GM06990 (cell line): ENCODE data around the gene PSAP.

Experiments
- DNase-seq: peaks from one replicate; pipeline ENCODE4 v3.0.0-alpha.2; 2011; ENCODE audit not compliant: insufficient read length; ENCODE audit errors: extremely low read depth
- H3K27me3 ChIP-seq: replicated peaks from 2 replicates; pipeline ENCODE4 v1.6.0; 2011; ENCODE audit warnings: low read length; ENCODE audit not compliant: control insufficient read depth, insufficient read depth
- H3K36me3 ChIP-seq: 2 replicates; pipeline ENCODE4 v1.5.1; 2011; ENCODE audit warnings: low read length; ENCODE audit not compliant: control insufficient read depth, insufficient read depth
- H3K4me3 ChIP-seq: replicated peaks from 2 replicates; pipeline ENCODE4 v1.5.1; 2011; ENCODE audit warnings: low read depth, mild to moderate bottlenecking, control low read depth, low read length
- TF ChIP-seq, protein P1 (sequence below): IDR thresholded peaks from 2 replicates; pipeline ENCODE4 v1.5.1; 2011; ENCODE audit warnings: low read length, control low read depth, mild to moderate bottlenecking, inconsistent platforms; ENCODE audit not compliant: insufficient read depth, poor library complexity, severe bottlenecking

Gene PSAP

GRCh38 chr10:71812913-71813590, 38.0 kb downstream of the PSAP start:
- Histone ChIP-seq H3K4me3 (no peak overlapping the region), H3K36me3 (peaks cover 22% of the 10 kb centered on the region), H3K27me3 (no peaks in the 10 kb centered on the region)
- TF ChIP-seq, protein P1, sequence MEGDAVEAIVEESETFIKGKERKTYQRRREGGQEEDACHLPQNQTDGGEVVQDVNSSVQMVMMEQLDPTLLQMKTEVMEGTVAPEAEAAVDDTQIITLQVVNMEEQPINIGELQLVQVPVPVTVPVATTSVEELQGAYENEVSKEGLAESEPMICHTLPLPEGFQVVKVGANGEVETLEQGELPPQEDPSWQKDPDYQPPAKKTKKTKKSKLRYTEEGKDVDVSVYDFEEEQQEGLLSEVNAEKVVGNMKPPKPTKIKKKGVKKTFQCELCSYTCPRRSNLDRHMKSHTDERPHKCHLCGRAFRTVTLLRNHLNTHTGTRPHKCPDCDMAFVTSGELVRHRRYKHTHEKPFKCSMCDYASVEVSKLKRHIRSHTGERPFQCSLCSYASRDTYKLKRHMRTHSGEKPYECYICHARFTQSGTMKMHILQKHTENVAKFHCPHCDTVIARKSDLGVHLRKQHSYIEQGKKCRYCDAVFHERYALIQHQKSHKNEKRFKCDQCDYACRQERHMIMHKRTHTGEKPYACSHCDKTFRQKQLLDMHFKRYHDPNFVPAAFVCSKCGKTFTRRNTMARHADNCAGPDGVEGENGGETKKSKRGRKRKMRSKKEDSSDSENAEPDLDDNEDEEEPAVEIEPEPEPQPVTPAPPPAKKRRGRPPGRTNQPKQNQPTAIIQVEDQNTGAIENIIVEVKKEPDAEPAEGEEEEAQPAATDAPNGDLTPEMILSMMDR: no peak
- DNase-seq: no peak

DNA sequence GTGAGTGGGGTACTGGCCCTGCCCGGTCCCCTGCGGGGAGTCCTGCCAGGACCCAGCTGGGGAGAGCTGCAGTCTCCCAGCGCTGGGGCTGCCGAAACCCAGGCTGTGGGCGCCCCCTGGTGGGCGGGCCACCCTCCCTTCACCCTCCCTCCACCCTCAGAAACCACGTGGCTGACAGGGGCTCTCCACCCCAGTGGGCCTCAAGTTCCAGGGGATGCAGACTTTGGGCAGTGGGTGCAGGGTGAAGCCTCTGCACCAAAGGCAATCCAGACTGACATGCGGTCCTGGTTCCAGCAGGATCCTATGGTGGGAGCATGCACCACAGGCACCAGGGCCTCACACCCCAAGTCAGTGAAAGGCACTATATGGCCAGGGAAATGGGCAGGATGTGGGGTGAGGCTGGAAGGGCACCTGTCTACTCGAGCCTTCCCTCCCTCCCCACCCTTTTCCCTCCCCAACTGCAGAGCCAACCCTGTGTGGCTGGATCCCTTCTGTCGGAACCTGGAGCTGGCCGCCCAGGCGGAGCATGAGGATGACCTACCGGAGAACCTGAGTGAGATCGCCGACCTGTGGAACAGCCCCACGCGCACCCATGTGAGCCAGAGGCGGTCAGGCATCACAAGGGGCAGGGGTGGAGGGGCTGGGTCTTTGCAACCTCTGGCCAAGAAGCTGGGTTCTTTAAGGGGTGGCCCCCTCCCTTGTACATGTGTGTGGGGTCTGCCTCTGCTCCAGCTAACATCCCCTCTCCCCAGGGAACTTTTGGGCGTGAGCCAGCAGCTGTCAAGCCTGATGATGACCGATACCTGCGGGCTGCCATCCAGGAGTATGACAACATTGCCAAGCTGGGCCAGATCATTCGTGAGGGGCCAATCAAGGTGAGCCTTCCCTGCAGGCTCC, 38.8 kb downstream of the PSAP start:
- TF ChIP-seq, protein P1: peak; percentile 91
- H3K4me3 ChIP-seq: no peak overlapping the region
- peak; percentile 81 for DNase-seq
- H3K27me3 ChIP-seq: no peaks in the 10 kb centered on the region
- H3K36me3 ChIP-seq: peaks cover 17% of the 10 kb centered on the region

- Histone ChIP-seq H3K4me3 (no peak overlapping the region), H3K27me3 (no peaks in the 10 kb centered on the region), H3K36me3 (peaks cover 10% of the 10 kb centered on the region)
- no peak for DNase-seq
- TF ChIP-seq, protein P1: no peak
These were observed 39.7 kb downstream of the PSAP start for GRCh38 chr10:71811351-71811750.

DNA sequence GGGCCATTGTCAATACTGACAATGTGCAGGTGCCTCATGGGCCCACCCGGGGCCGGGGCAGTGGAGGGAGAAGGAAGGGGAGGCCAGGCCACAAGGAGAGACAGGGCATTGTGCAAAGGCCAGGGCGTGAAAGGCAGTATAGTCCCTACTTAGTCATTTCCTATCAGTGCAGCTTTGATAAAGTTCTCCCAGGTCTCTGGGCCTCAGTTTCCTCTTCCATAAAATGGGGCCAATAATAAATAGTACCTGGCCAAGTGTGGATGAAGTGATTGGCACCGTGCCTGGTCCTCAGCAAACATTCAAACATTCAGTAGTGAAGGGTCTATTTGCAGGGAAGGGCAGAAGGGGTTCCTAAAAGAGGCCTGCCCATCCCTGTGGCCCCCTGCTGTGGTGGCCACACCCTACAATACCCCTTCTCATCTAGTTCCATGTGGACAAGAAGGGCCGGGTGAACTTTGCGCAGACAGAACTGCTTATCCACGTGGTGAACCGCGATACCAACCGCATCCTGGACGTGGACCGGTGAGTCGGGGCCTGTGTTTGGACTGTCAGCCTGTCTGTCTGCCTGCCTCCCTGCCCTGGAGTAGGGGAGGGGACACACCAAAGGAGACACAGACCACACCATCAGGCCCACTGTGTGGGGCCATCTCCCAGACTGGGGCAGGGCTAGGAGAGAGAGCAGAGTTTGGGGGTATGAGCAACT, 40.9 kb downstream of the PSAP start:
- no peak for DNase-seq

GRCh38 chr10:71809628-71810027, 41.4 kb downstream of the PSAP start:
- Histone ChIP-seq H3K27me3 (no peaks in the 10 kb centered on the region), H3K36me3 (no peaks in the 10 kb centered on the region; the same call in 1 of the 2 replicates), H3K4me3 (no peak overlapping the region)
- no peak for DNase-seq
- TF ChIP-seq, protein P1: no peak

More for the DNA sequence above, 40.9 kb downstream of the PSAP start:
- Histone ChIP-seq H3K27me3 (no peaks in the 10 kb centered on the region), H3K4me3 (no peak overlapping the region), H3K36me3 (no peaks in the 10 kb centered on the region; the same call in 1 of the 2 replicates)
- TF ChIP-seq, protein P1: no peak
